Stomach (tissue), 9 donors: ENCODE data around the gene MYBPC3. TPM values are rescaled to one million over a fixed set of nuclear protein-coding genes. Genes with fewer than 3 reads are reported as not detected.

Experiments used
- DNase-seq, 2 donors: peaks; one replicate each; pipeline versions ENCODE4 v3.0.0 to v3.0.0-alpha.2; 2013 to 2019
- H3K27ac ChIP-seq, 5 donors: fragments of 200-600 bp in 4 of 5; sonication (generic) in 4 of 5; one replicate each; pipeline ENCODE4 v1.5.1; 2013 to 2019; ENCODE audit warnings: mild to moderate bottlenecking in 1 of 5, moderate library complexity in 1 of 5
- H3K27me3 ChIP-seq, 3 donors: fragments of 200-600 bp; sonication (generic); one replicate each; pipeline ENCODE4 v1.5.1; 2017 to 2019; ENCODE audit warnings: mixed run types in 1 of 3
- H3K36me3 ChIP-seq, 4 donors: fragments of 200-600 bp; sonication (generic); 1 replicate in 3 of 4; 2 replicates in 1 of 4; pipeline ENCODE4 v1.5.1; 2016 to 2019
- H3K4me1 ChIP-seq, 4 donors: fragments of 200-600 bp; sonication (generic); one replicate each; pipeline ENCODE4 v1.5.1; 2016 to 2019
- H3K4me3 ChIP-seq, 4 donors: fragments of 200-600 bp; sonication (generic) in 3 of 4; one replicate each; pipeline ENCODE4 v1.5.1; 2016 to 2019; ENCODE audit warnings: mild to moderate bottlenecking in 1 of 4
- H3K9me3 ChIP-seq, 4 donors: fragments of 200-600 bp; sonication (generic); one replicate each; pipeline ENCODE4 v1.5.1; 2016 to 2019
- CTCF ChIP-seq, 7 experiments: fragments of 450-650 bp in 4 of 7; fragments of 200-600 bp in 3 of 7; sonication (generic) in 3 of 7; IDR thresholded peaks; one replicate each; pipeline ENCODE4 v1.5.1; 2016 to 2019; ENCODE audit warnings: antibody characterized with exemption in 7 of 7, control low read depth in 2 of 7, mild to moderate bottlenecking in 1 of 7
- EP300 ChIP-seq: sonication (generic); formaldehyde crosslinking; IDR thresholded peaks from one replicate; pipeline ENCODE4 v1.6.1; 2017; ENCODE audit warnings: antibody characterized with exemption
- POLR2A ChIP-seq, 4 donors: fragments of 450-650 bp; IDR thresholded peaks; one replicate each; pipeline ENCODE4 v1.6.1; 2016; ENCODE audit warnings: antibody characterized with exemption in 4 of 4, control low read depth in 2 of 4, mild to moderate bottlenecking in 1 of 4, moderate library complexity in 1 of 4
- POLR2AphosphoS5 ChIP-seq, 3 donors: sonication (generic); formaldehyde crosslinking; IDR thresholded peaks; one replicate each; pipeline ENCODE4 v1.6.1; 2016; ENCODE audit warnings: antibody characterized with exemption in 3 of 3
- WGBS, 5 donors: extraction: QIAGEN DNeasy Blood & Tissue Kit in 3 of 5; methylation state at CpG; one replicate each; pipeline versions ENCODE4 v1.1.5 to v1.1.7; 2013 to 2018; 5-methylcytosine and 5-hydroxymethylcytosine counted together
- intact Hi-C: fragments of 100-400 bp; cut with DNase I; formaldehyde crosslinking; loops from one replicate; pipeline ENCODE4 v1.15.1; 2023; ENCODE audit warnings: low total_unique reads
- polyA plus RNA-seq, 3 donors: library from polyadenylated mRNA; stranded (reverse); fragments of 200-250 nt; gene quantifications; one replicate each; pipeline ENCODE4 v1.2.3, GENCODE V29; 2013
- small RNA-seq, 4 donors: library from RNA; depleted of rRNA; stranded (forward); fragments of <200 nt; gene quantifications; one replicate each; pipeline ENCODE3, GENCODE V24; 2016
- total RNA-seq, 5 donors: library from RNA; depleted of rRNA; stranded (reverse); fragments of >200 nt; gene quantifications; one replicate each; pipeline versions ENCODE4 v1.1.0 to v1.2.3, GENCODE V29; 2014 to 2016
- donor health status: healthy with polysubstance abuse.
- donor health status: Bipolar disorder and iron deficiency.
- donor health status: healthy.

The MYBPC3 gene
- total and polyA plus RNA-seq, 8 donors: 0.72 to 15.6 (median 1.5) TPM; not detected in 2

DNA sequence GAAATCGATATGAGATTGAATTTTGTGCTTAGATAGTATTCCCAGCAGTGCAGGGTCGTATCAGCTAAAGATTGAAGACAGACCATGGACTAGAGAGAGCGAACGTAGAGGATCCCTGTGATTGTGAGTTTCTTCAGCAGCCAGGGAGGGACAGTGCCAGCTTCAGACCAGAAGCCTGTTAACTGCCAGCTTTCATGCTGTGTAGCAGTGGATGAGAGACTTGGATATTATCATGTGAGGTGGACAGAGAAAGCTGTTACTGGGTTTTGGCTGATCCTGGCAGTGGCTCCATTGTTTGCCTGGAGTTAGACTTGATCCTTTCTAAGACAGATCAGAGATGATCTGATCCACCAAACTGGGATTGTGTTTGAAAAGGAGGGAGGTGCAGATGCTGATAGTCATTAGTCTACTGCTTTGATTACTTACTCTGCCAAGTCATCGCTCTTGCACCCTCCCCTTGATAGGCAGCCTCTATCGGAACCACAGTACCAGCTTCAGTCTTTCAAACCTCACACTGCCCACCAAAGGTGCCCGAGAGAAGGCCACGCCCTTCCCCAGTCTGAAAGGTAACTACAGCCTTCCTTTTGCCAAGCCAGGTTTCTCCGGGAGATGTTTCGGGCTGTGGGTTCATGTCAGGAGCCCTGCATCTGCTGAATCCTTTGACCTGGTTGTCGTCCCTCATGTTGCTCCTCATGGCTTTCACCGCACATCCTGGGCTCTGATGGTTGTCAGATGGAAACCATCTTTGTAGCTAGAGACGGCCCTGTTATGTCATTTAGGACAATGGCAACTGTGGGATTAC is 66.3 kb downstream of the MYBPC3 start:
- WGBS, 5 donors: 92 to 96% (median 94%) methylated on average over 13 of the region's 13 CpGs
- intact Hi-C loops: loop anchor here (10.0 kb wide), 1 partner anchor 421 kb away; no protein-coding TSS in a partner anchor
- TF ChIP-seq POLR2AphosphoS5 (IDR thresholded peaks at IDR 0.05): no peak
- no peak for TF ChIP-seq CTCF (IDR thresholded peaks at IDR 0.05)
- no peak for TF ChIP-seq POLR2A (IDR thresholded peaks at IDR 0.05)
- no peak for TF ChIP-seq EP300
- Histone ChIP-seq H3K27ac (no peak overlapping the region), H3K36me3 (peaks cover 85 to 100% (median 100%) of the 10 kb centered on the region in 4 donors), H3K4me1 (no peaks in the 10 kb centered on the region), H3K4me3 (no peak overlapping the region), H3K27me3 (no peaks in the 10 kb centered on the region), H3K9me3 (no peaks in the 10 kb centered on the region)
- no peak for DNase-seq

GRCh38 chr11:47284151-47284550 is 68.4 kb downstream of the MYBPC3 start:
- intact Hi-C loops: loop anchor here (10.0 kb wide), 1 partner anchor 419 kb away; no protein-coding TSS in a partner anchor
- no peak overlapping the region for H3K4me3 ChIP-seq
- no peaks in the 10 kb centered on the region for H3K4me1 ChIP-seq
- H3K9me3 ChIP-seq: no peaks in the 10 kb centered on the region
- WGBS, 5 donors: 90 to 98% (median 94%) methylated on average over 4 of the region's 4 CpGs
- no peak for DNase-seq
- no peaks in the 10 kb centered on the region for H3K27me3 ChIP-seq
- TF ChIP-seq POLR2A (IDR thresholded peaks at IDR 0.05) (no peak), CTCF (IDR thresholded peaks at IDR 0.05) (no peak), EP300 (no peak), POLR2AphosphoS5 (IDR thresholded peaks at IDR 0.05) (no peak)
- peaks cover 84 to 100% (median 100%) of the 10 kb centered on the region in 4 donors for H3K36me3 ChIP-seq
- no peak overlapping the region for H3K27ac ChIP-seq

GRCh38 chr11:47282462-47282861 is 70.0 kb downstream of the MYBPC3 start:
- no peak for DNase-seq
- TF ChIP-seq EP300 (no peak), POLR2AphosphoS5 (IDR thresholded peaks at IDR 0.05) (no peak), POLR2A (IDR thresholded peaks at IDR 0.05) (no peak), CTCF (IDR thresholded peaks at IDR 0.05) (no peak)
- no peaks in the 10 kb centered on the region for H3K4me1 ChIP-seq
- H3K36me3 ChIP-seq: peaks cover 94 to 100% (median 100%) of the 10 kb centered on the region in 4 donors
- no peak overlapping the region for H3K4me3 ChIP-seq
- H3K9me3 ChIP-seq: no peaks in the 10 kb centered on the region
- 90 to 98% (median 94%) methylated on average over 7 of the region's 7 CpGs for WGBS, 5 donors
- intact Hi-C loops: loop anchor here (10.0 kb wide), 1 partner anchor 418 kb away; no protein-coding TSS in a partner anchor
- H3K27ac ChIP-seq: no peak overlapping the region
- no peaks in the 10 kb centered on the region for H3K27me3 ChIP-seq

Small RNA genes lying within 50 kb of the gene (small RNA-seq; reads per million reads assigned to genes)
- gene MIR4487: 0 reads per million in 4 donors

Other genes starting within 250 kb of the MYBPC3 start
- 100 to 1,000 TPM in 3 of 5 donors, 10 to 100 TPM in 2; 85.8 to 398 (median 121) TPM for gene ARFGAP2, start 175.8 kb downstream of the MYBPC3 start, total RNA-seq
- gene ARFGAP2, start 175.8 kb downstream of the MYBPC3 start, polyA plus RNA-seq: 10 to 100 TPM; 45.8 to 69.7 (median 54.7) TPM
- gene PACSIN3, start 166.3 kb downstream of the MYBPC3 start, total RNA-seq: 10 to 100 TPM in 3 of 5 donors, 1 to 10 TPM in 2; 6.4 to 38.4 (median 21.3) TPM
- 10 to 100 TPM; 19.6 to 59.0 (median 30.8) TPM for gene PACSIN3, start 166.3 kb downstream of the MYBPC3 start, polyA plus RNA-seq
- gene DDB2, start 137.7 kb downstream of the MYBPC3 start, total RNA-seq: 10 to 100 TPM; 16.3 to 63.0 (median 26.7) TPM
- gene DDB2, start 137.7 kb downstream of the MYBPC3 start, polyA plus RNA-seq: 10 to 100 TPM; 18.2 to 64.6 (median 35.0) TPM
- 100 to 1,000 TPM in 1 of 5 donors, 10 to 100 TPM in 4; 20.1 to 147 (median 52.0) TPM for gene ACP2, start 103.9 kb downstream of the MYBPC3 start, total RNA-seq
- gene ACP2, start 103.9 kb downstream of the MYBPC3 start, polyA plus RNA-seq: 10 to 100 TPM; 10.8 to 24.7 (median 21.6) TPM
- 10 to 100 TPM; 20.0 to 94.5 (median 36.6) TPM for gene NR1H3, start 94.7 kb downstream of the MYBPC3 start, total RNA-seq
- 100 to 1,000 TPM in 1 of 3 donors, 10 to 100 TPM in 2; 31.3 to 100 (median 47.2) TPM for gene NR1H3, start 94.7 kb downstream of the MYBPC3 start, polyA plus RNA-seq
- 100 to 1,000 TPM in 1 of 5 donors, 10 to 100 TPM in 4; 38.9 to 131 (median 54.0) TPM for gene MADD, start 82.6 kb downstream of the MYBPC3 start, total RNA-seq
- 10 to 100 TPM; 13.6 to 14.7 (median 14.2) TPM for gene MADD, start 82.6 kb downstream of the MYBPC3 start, polyA plus RNA-seq
- 1 to 10 TPM; 2.6 to 8.4 (median 7.0) TPM for gene SPI1, start 25.8 kb upstream of the MYBPC3 start, total RNA-seq
- 10 to 100 TPM in 2 of 3 donors, 1 to 10 TPM in 1; 8.2 to 24.3 (median 15.3) TPM for gene SPI1, start 25.8 kb upstream of the MYBPC3 start, polyA plus RNA-seq
- gene SLC39A13, start 55.9 kb upstream of the MYBPC3 start, total RNA-seq: 100 to 1,000 TPM in 1 of 5 donors, 10 to 100 TPM in 3, 1 to 10 TPM in 1; 7.0 to 158 (median 24.8) TPM
- 10 to 100 TPM; 21.7 to 33.6 (median 27.1) TPM for gene SLC39A13, start 55.9 kb upstream of the MYBPC3 start, polyA plus RNA-seq
- gene PSMC3, start 73.7 kb upstream of the MYBPC3 start, total RNA-seq: 100 to 1,000 TPM in 2 of 5 donors, 10 to 100 TPM in 2, 1 to 10 TPM in 1; 8.1 to 147 (median 65.9) TPM
- gene PSMC3, start 73.7 kb upstream of the MYBPC3 start, polyA plus RNA-seq: 100 to 1,000 TPM; 143 to 175 (median 145) TPM
- gene RAPSN, start 96.4 kb upstream of the MYBPC3 start, total RNA-seq: 1 to 10 TPM in 2 of 5 donors, not detected in 3; 1.1 to 1.2 TPM
- gene RAPSN, start 96.4 kb upstream of the MYBPC3 start, polyA plus RNA-seq: under 1 TPM in 1 of 3 donors, not detected in 2; 0.20 TPM
- gene CELF1, start 200.4 kb upstream of the MYBPC3 start, total RNA-seq: 100 to 1,000 TPM in 2 of 5 donors, 10 to 100 TPM in 3; 39.7 to 206 (median 95.2) TPM
- gene CELF1, start 200.4 kb upstream of the MYBPC3 start, polyA plus RNA-seq: 10 to 100 TPM; 12.7 to 18.5 (median 17.7) TPM
- gene PTPMT1, start 212.9 kb upstream of the MYBPC3 start, total RNA-seq: 100 to 1,000 TPM in 2 of 5 donors, 10 to 100 TPM in 3; 39.5 to 126 (median 80.6) TPM
- 10 to 100 TPM; 36.4 to 62.1 (median 55.2) TPM for gene PTPMT1, start 212.9 kb upstream of the MYBPC3 start, polyA plus RNA-seq
- gene KBTBD4, start 226.3 kb upstream of the MYBPC3 start, total RNA-seq: 10 to 100 TPM in 3 of 5 donors, 1 to 10 TPM in 2; 2.7 to 19.8 (median 16.2) TPM
- gene KBTBD4, start 226.3 kb upstream of the MYBPC3 start, polyA plus RNA-seq: 10 to 100 TPM in 1 of 3 donors, 1 to 10 TPM in 2; 7.5 to 14.2 (median 8.0) TPM
- gene NDUFS3, start 226.4 kb upstream of the MYBPC3 start, total RNA-seq: 100 to 1,000 TPM in 1 of 5 donors, 10 to 100 TPM in 4; 28.6 to 143 (median 71.2) TPM
- 100 to 1,000 TPM; 128 to 210 (median 209) TPM for gene NDUFS3, start 226.4 kb upstream of the MYBPC3 start, polyA plus RNA-seq
- 1 to 10 TPM in 1 of 5 donors, under 1 TPM in 1, not detected in 3; 0.37 to 1.2 TPM for gene FAM180B, start 234.0 kb upstream of the MYBPC3 start, total RNA-seq
- not detected for gene FAM180B, start 234.0 kb upstream of the MYBPC3 start, polyA plus RNA-seq
- 1 to 10 TPM in 3 of 5 donors, under 1 TPM in 1, not detected in 1; 0.87 to 8.4 (median 1.2) TPM for gene C1QTNF4, start 241.7 kb upstream of the MYBPC3 start, total RNA-seq
- gene C1QTNF4, start 241.7 kb upstream of the MYBPC3 start, polyA plus RNA-seq: 1 to 10 TPM in 2 of 3 donors, under 1 TPM in 1; 0.68 to 3.9 (median 2.7) TPM